Nephron (organoid): ENCODE measurements around the gene ZNF580.

Experiments
- H3K27ac Mint-ChIP-seq, 3 experiments: 2 replicates each; pipeline ENCODE4 v1.8.0; 2020; ENCODE audit warnings: mixed read lengths in 3 of 3, mild to moderate bottlenecking in 2 of 3, moderate library complexity in 1 of 3
- H3K27me3 Mint-ChIP-seq: 2 replicates; pipeline ENCODE4 v1.8.0; 2021; ENCODE audit warnings: low read depth, mild to moderate bottlenecking, moderate library complexity, mixed read lengths
- H3K36me3 Mint-ChIP-seq: 2 replicates; pipeline ENCODE4 v1.8.0; 2020; ENCODE audit warnings: low read depth, mixed read lengths
- H3K4me1 Mint-ChIP-seq: 2 replicates; pipeline ENCODE4 v1.8.0; 2020; ENCODE audit warnings: mixed read lengths
- H3K4me3 Mint-ChIP-seq, 3 experiments: 2 replicates each; pipeline ENCODE4 v1.8.0; 2020; ENCODE audit warnings: mild to moderate bottlenecking in 3 of 3, mixed read lengths in 3 of 3, moderate library complexity in 2 of 3
- H3K9me3 Mint-ChIP-seq: 2 replicates; pipeline ENCODE4 v1.8.0; 2020; ENCODE audit warnings: mixed read lengths
- CTCF ChIP-seq, 3 experiments: fragments of 200-600 bp; sonication (generic); IDR thresholded peaks; one replicate each; pipeline ENCODE4 v1.5.0; 2021; ENCODE audit warnings: antibody characterized with exemption in 3 of 3; ENCODE audit not compliant: unreplicated experiment in 3 of 3

The ZNF580 gene

GRCh38 chr19:55688422-55689218, 47.8 kb downstream of the ZNF580 start:
- peaks cover 25% of the 10 kb centered on the region for H3K36me3 Mint-ChIP-seq
- H3K4me3 Mint-ChIP-seq, result peak overlapping the region in 2 of 3 experiments; percentile 40 to 51
- no peak for TF ChIP-seq CTCF (IDR thresholded peaks at IDR 0.05; ENCODE audit: unreplicated experiment in 3 of 3)
- no peaks in the 10 kb centered on the region for H3K9me3 Mint-ChIP-seq
- no peaks in the 10 kb centered on the region for H3K27me3 Mint-ChIP-seq
- H3K27ac Mint-ChIP-seq, result peak overlapping the region; percentile 64 to 98 (median 95)
- peaks cover 11% of the 10 kb centered on the region for H3K4me1 Mint-ChIP-seq

DNA sequence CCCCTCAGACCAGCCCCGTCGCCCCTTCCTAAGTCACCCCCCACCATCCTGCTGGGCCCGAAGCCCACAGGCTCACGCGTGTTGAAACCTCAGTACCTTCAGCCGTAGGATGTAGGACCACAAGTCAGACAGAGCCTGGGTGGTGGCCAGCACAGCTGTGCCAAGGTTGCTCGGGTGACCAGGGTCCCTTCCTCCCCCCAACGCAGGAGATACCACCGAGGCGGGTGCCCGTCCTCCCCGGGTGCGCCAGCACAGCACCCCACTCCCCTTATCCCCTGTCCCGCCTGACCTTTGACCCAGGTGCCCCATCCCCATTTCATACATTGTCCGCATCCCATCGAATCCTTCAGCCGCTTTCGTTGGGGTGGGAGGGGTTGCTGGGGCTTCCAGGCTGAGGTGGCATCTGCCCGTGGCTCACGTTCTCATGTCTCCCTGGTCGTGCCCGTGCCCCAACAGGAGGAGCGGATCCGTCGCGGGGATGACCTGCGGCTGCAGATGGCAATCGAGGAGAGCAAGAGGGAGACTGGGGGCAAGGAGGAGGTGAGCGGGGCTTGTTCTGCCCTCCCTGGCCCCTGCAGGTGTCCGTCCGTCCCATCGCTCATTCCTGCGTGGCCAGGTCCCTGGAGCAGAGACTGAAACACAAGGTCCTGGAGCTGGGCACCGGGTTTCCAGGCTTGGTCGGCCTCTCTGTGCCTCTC, 48.8 kb downstream of the ZNF580 start:
- no peaks in the 10 kb centered on the region for H3K9me3 Mint-ChIP-seq
- peak overlapping the region; percentile 64 to 98 (median 95) for H3K27ac Mint-ChIP-seq
- H3K4me3 Mint-ChIP-seq, result no peak overlapping the region
- peaks cover 7% of the 10 kb centered on the region for H3K4me1 Mint-ChIP-seq
- TF ChIP-seq CTCF (IDR thresholded peaks at IDR 0.05; ENCODE audit: unreplicated experiment in 3 of 3), result no peak
- H3K27me3 Mint-ChIP-seq, result no peaks in the 10 kb centered on the region
- peaks cover 29% of the 10 kb centered on the region for H3K36me3 Mint-ChIP-seq

- peak overlapping the region in 1 of 3 experiments; percentile 84 for H3K27ac Mint-ChIP-seq
- H3K27me3 Mint-ChIP-seq, result no peaks in the 10 kb centered on the region
- H3K36me3 Mint-ChIP-seq, result peaks cover 29% of the 10 kb centered on the region
- H3K9me3 Mint-ChIP-seq, result no peaks in the 10 kb centered on the region
- TF ChIP-seq CTCF (IDR thresholded peaks at IDR 0.05; ENCODE audit: unreplicated experiment in 3 of 3), result no peak
- no peak overlapping the region for H3K4me3 Mint-ChIP-seq
- H3K4me1 Mint-ChIP-seq, result peaks cover 7% of the 10 kb centered on the region
These were observed 49.4 kb downstream of the ZNF580 start for GRCh38 chr19:55690109-55690768.

- Mint-ChIP-seq H3K27ac (peak overlapping the region in 1 of 3 experiments; percentile 84), H3K4me3 (no peak overlapping the region), H3K36me3 (peaks cover 31% of the 10 kb centered on the region), H3K27me3 (no peaks in the 10 kb centered on the region), H3K9me3 (no peaks in the 10 kb centered on the region), H3K4me1 (peaks cover 7% of the 10 kb centered on the region)
- no peak for TF ChIP-seq CTCF (IDR thresholded peaks at IDR 0.05; ENCODE audit: unreplicated experiment in 3 of 3)
These were observed 50.2 kb downstream of the ZNF580 start for GRCh38 chr19:55690769-55691545.

GRCh38 chr19:55691561-55692481, 51.0 kb downstream of the ZNF580 start:
- H3K4me1 Mint-ChIP-seq, result peaks cover 7% of the 10 kb centered on the region
- no peak for TF ChIP-seq CTCF (IDR thresholded peaks at IDR 0.05; ENCODE audit: unreplicated experiment in 3 of 3)
- H3K27me3 Mint-ChIP-seq, result no peaks in the 10 kb centered on the region
- no peak overlapping the region for H3K4me3 Mint-ChIP-seq
- no peak overlapping the region for H3K27ac Mint-ChIP-seq
- peaks cover 36% of the 10 kb centered on the region for H3K36me3 Mint-ChIP-seq
- no peaks in the 10 kb centered on the region for H3K9me3 Mint-ChIP-seq
